ENCODE data around the gene DECR2.

Gene DECR2

GRCh38 chr16:459761-460160 is 58.1 kb downstream of the DECR2 start:
- no peak for DNase-seq (ENCODE audit: low read depth, low spot score)
- no peak for TF ChIP-seq CTCF (IDR thresholded peaks at IDR 0.05; ENCODE audit: low read depth, low read length)
- in situ Hi-C loops (cut with HindIII; ENCODE audit: low sequenced_read_pairs): no loop called here
- no peak overlapping the region for H3K4me3 ChIP-seq (ENCODE audit: low read depth, low read length)

GRCh38 chr16:460787-461186 is 59.1 kb downstream of the DECR2 start:
- TF ChIP-seq CTCF (IDR thresholded peaks at IDR 0.05; ENCODE audit: low read depth, low read length): no peak
- H3K4me3 ChIP-seq (ENCODE audit: low read depth, low read length): no peak overlapping the region
- DNase-seq (ENCODE audit: low read depth, low spot score): no peak
- in situ Hi-C loops (cut with HindIII; ENCODE audit: low sequenced_read_pairs): no loop called here

Data from astrocyte of the spinal cord (primary cell).